H1 (cell line): ENCODE data around the gene LITAF.

ENCODE experiments used
- ATF3 ChIP-seq: IDR thresholded peaks from 2 replicates; pipeline ENCODE4 v1.6.1; 2011; ENCODE audit warnings: low read depth, mild to moderate bottlenecking, low read length; ENCODE audit not compliant: insufficient read depth
- BCL11A ChIP-seq, 2 experiments: IDR thresholded peaks; one replicate each; pipeline ENCODE4 v1.6.1; 2011; ENCODE audit warnings: low read depth in 2 of 2, low read length in 2 of 2, mild to moderate bottlenecking in 2 of 2
- CHD2 ChIP-seq: IDR thresholded peaks from 2 replicates; pipeline ENCODE4 v1.6.1; 2012; ENCODE audit warnings: low read length, improper control_type of control experiment
- CTCF ChIP-seq, 3 experiments: IDR thresholded peaks; 1 replicate in 2 of 3; 2 replicates in 1 of 3; pipeline versions ENCODE4 v1.5.1 to v1.6.1; 2011; ENCODE audit warnings: low read length in 3 of 3, mild to moderate bottlenecking in 3 of 3, inconsistent platforms in 2 of 3, low read depth in 1 of 3, moderate library complexity in 1 of 3; ENCODE audit not compliant: insufficient read depth in 1 of 3; ENCODE audit errors: control extremely low read depth in 1 of 3
- E2F6 ChIP-seq: IDR thresholded peaks from 2 replicates; pipeline ENCODE4 v1.6.1; 2012; ENCODE audit warnings: inconsistent platforms
- EP300 ChIP-seq, 2 experiments: IDR thresholded peaks; 1 replicate in 1 of 2; 2 replicates in 1 of 2; pipeline ENCODE4 v1.6.1; 2011 to 2012; ENCODE audit warnings: low read depth in 2 of 2, low read length in 2 of 2, mild to moderate bottlenecking in 2 of 2, borderline replicate concordance in 1 of 2, inconsistent platforms in 1 of 2, moderate library complexity in 1 of 2
- EZH2 ChIP-seq: fragments of 200-600 bp; sonication (generic); IDR thresholded peaks from 2 replicates; pipeline ENCODE4 v1.7.1; 2012; ENCODE audit warnings: low read depth, mild to moderate bottlenecking, moderate library complexity, low read length, inconsistent platforms; ENCODE audit not compliant: severe bottlenecking
- HDAC2 ChIP-seq, 2 experiments: fragments of 300-600 bp in 1 of 2; sonication (generic) in 1 of 2; IDR thresholded peaks; 2 replicates each; pipeline ENCODE4 v1.6.1; 2011 to 2012; ENCODE audit warnings: low read depth in 2 of 2, low read length in 2 of 2, mild to moderate bottlenecking in 2 of 2, moderate library complexity in 2 of 2, borderline replicate concordance in 1 of 2, inconsistent platforms in 1 of 2
- KDM1A ChIP-seq: fragments of 200-600, 300-600 bp; sonication (generic); IDR thresholded peaks from 2 replicates; pipeline ENCODE4 v1.7.1; 2016; ENCODE audit warnings: mild to moderate bottlenecking, low read length, borderline replicate concordance
- POLR2A ChIP-seq, 2 experiments: IDR thresholded peaks; 1 replicate in 1 of 2; 2 replicates in 1 of 2; pipeline ENCODE4 v1.6.1; 2011; ENCODE audit warnings: low read depth in 2 of 2, low read length in 2 of 2, mild to moderate bottlenecking in 2 of 2; ENCODE audit errors: control extremely low read depth in 1 of 2
- TAF1 ChIP-seq: IDR thresholded peaks from 2 replicates; pipeline ENCODE4 v1.6.1; 2011; ENCODE audit warnings: mild to moderate bottlenecking, low read depth, low read length
- TEAD4 ChIP-seq: IDR thresholded peaks from 2 replicates; pipeline ENCODE4 v1.6.1; 2012; ENCODE audit warnings: low read depth, low read length, inconsistent platforms, mixed read lengths
- ZNF274 ChIP-seq: IDR thresholded peaks from 2 replicates; pipeline ENCODE4 v1.7.0; 2012; ENCODE audit warnings: low read length, borderline replicate concordance; ENCODE audit errors: extremely low read depth

- no peak for TF ChIP-seq BCL11A (IDR thresholded peaks at IDR 0.05; ENCODE audit: low read depth in 2 of 2, low read length in 2 of 2)
- TF ChIP-seq CHD2 = no peak
- no peak for TF ChIP-seq CTCF (IDR thresholded peaks at IDR 0.05; ENCODE audit: control extremely low read depth in 1 of 3, insufficient read depth in 1 of 3, low read depth in 1 of 3, low read length in 3 of 3)
- no peak for TF ChIP-seq EZH2
- TF ChIP-seq ZNF274 = no peak
- no peak for TF ChIP-seq EP300 (IDR thresholded peaks at IDR 0.05; ENCODE audit: borderline replicate concordance in 1 of 2, low read depth in 2 of 2, low read length in 2 of 2)
- TF ChIP-seq KDM1A = no peak
- no peak for TF ChIP-seq TAF1
- TF ChIP-seq HDAC2 (IDR thresholded peaks at IDR 0.05; ENCODE audit: borderline replicate concordance in 1 of 2, low read depth in 2 of 2, low read length in 2 of 2) = no peak
- TF ChIP-seq TEAD4 = no peak
- TF ChIP-seq POLR2A (IDR thresholded peaks at IDR 0.05; ENCODE audit: control extremely low read depth in 1 of 2, low read depth in 2 of 2, low read length in 2 of 2) = no peak
- TF ChIP-seq E2F6 = no peak
- no peak for TF ChIP-seq ATF3
These were observed 50.4 kb downstream of the LITAF start for GRCh38 chr16:11536104-11536866.
